Measurements from ENCODE around the gene MACO1. TPM values are rescaled to one million over a fixed set of nuclear protein-coding genes. Genes with fewer than 3 reads are reported as not detected.

MACO1 gene
- total and polyA plus RNA-seq, 9 of the 15 experiments (the other 6 are each of a cell fraction or from before 2014, with no cell fraction given), result 4.6 to 28.4 (median 21.7) TPM

DNA sequence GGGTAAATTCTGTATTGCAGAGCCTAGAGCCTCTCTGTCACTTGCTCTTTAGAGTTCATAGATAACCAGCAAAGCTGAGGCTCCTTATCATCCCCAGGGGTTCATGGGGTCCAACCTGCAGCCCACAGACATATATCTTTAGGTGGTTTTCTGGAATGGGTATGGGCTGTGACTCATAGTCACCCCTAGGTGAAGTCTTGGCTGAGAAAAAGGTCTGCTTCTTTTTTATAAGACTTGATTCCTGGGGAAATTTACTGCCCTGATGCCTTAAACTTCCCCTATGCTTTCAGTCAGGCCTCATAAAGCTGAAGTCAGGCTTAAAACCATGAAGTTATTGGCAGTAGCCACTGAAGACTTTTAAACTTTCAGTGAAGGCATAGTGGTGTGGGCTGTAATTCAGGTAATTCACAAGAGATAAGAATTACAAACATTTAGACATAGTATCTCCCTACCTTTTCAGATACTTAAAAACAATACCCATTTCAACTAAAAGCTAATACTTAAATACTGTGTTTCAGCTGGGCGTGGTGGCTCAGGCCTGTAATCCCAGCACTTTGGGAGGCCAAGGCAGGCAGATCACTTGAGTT, 46.8 kb downstream of the MACO1 start (continued):
- TF ChIP-seq ZBTB34 (CRISPR knock-in tag; IDR thresholded peaks at IDR 0.05) (no peak), ZNF197 (CRISPR knock-in tag; IDR thresholded peaks at IDR 0.05; ENCODE audit: low read depth) (no peak), HSF4 (CRISPR knock-in tag; IDR thresholded peaks at IDR 0.05; ENCODE audit: borderline replicate concordance) (no peak), MTA2 (IDR thresholded peaks at IDR 0.05; ENCODE audit: low read depth) (peak; percentile 40), ZBTB7A (IDR thresholded peaks at IDR 0.05; ENCODE audit: borderline replicate concordance, control insufficient read depth, low read depth, low read length) (peak; percentile 88), ZNF584 (CRISPR knock-in tag; IDR thresholded peaks at IDR 0.05; ENCODE audit: low read depth) (no peak), RBM39 (optimal IDR thresholded peaks at IDR 0.05; ENCODE audit: low read depth, low read length) (no peak), PCBP2 (IDR thresholded peaks at IDR 0.05; ENCODE audit: low read depth, low read length, poor library complexity, severe bottlenecking) (no peak), ZC3H8 (IDR thresholded peaks at IDR 0.05) (no peak), AFF4 (CRISPR knock-in tag; IDR thresholded peaks at IDR 0.05) (no peak), ZEB2 (IDR thresholded peaks at IDR 0.05) (peak; percentile 20; the same call in 1 of the 2 replicates), NFE2L1 (tag; IDR thresholded peaks at IDR 0.05; ENCODE audit: borderline replicate concordance, low read depth) (no peak), ELF2 (CRISPR knock-in tag; IDR thresholded peaks at IDR 0.05) (no peak), ETV5 (CRISPR knock-in tag; IDR thresholded peaks at IDR 0.05; ENCODE audit: low read depth) (peak; percentile 29; the same call in 1 of the 2 replicates), NR2C2 (CRISPR knock-in tag; IDR thresholded peaks at IDR 0.05) (no peak), NR2C2 (tag; IDR thresholded peaks at IDR 0.05) (no peak), NCOA4 (IDR thresholded peaks at IDR 0.05; ENCODE audit: partially characterized antibody) (no peak), HDAC1 (IDR thresholded peaks at IDR 0.05) (no peak), ZNF354B (CRISPR knock-in tag; IDR thresholded peaks at IDR 0.05) (no peak), MLLT1 (IDR thresholded peaks at IDR 0.05) (no peak), NCOA1 (IDR thresholded peaks at IDR 0.05; ENCODE audit: low read depth) (no peak), SP2 (IDR thresholded peaks at IDR 0.05; ENCODE audit: extremely low read depth, low read depth, low read length, poor library complexity, severe bottlenecking) (no peak)
- TF ChIP-seq, protein P1, sequence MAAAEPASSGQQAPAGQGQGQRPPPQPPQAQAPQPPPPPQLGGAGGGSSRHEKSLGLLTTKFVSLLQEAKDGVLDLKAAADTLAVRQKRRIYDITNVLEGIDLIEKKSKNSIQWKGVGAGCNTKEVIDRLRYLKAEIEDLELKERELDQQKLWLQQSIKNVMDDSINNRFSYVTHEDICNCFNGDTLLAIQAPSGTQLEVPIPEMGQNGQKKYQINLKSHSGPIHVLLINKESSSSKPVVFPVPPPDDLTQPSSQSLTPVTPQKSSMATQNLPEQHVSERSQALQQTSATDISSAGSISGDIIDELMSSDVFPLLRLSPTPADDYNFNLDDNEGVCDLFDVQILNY (CRISPR knock-in tag; IDR thresholded peaks at IDR 0.05), result no peak

Measured in K562 (cell line).